ENCODE data around the gene ITGB3. TPM values are rescaled to one million over a fixed set of nuclear protein-coding genes. Genes with fewer than 3 reads are reported as not detected.
"Not testable (repeated sequence)": the region's sequence is repeated elsewhere in the genome, so short reads cannot be mapped to it uniquely, and the experiment has no call there.

ITGB3 gene
- 1.7 TPM for total RNA-seq

GRCh38 chr17:47253541-47254402, at the start of gene ITGB3:
TSS of gene ITGB3 (plus strand) at chr17:47253827. CDS start at chr17:47253862, 35 bp downstream.
- ATAC-seq = peak; percentile 84

GRCh38 chr17:47203984-47204721, 49.5 kb upstream of the ITGB3 start:
- ATAC-seq = no peak

GRCh38 chr17:47204722-47205418, 48.8 kb upstream of the ITGB3 start:
- ATAC-seq = peak; percentile 51

GRCh38 chr17:47205419-47205963, 48.1 kb upstream of the ITGB3 start:
- ATAC-seq = peak; percentile 67

- ATAC-seq = no peak
Measured at GRCh38 chr17:47207143-47208067, 46.2 kb upstream of the ITGB3 start.

GRCh38 chr17:47208744-47209488, 44.7 kb upstream of the ITGB3 start, which contains the start of gene MYL4:
TSS of gene MYL4 (plus strand) at chr17:47209348. CDS start at chr17:47209423, 75 bp downstream.
- no peak for ATAC-seq

GRCh38 chr17:47209499-47209898, 44.1 kb upstream of the ITGB3 start:
- ATAC-seq = no peak

- no peak for ATAC-seq
Measured at GRCh38 chr17:47210105-47210504, 43.5 kb upstream of the ITGB3 start.

GRCh38 chr17:47210779-47211178, 42.8 kb upstream of the ITGB3 start:
- ATAC-seq = no peak

- no peak for ATAC-seq
Measured at GRCh38 chr17:47212458-47212857, 41.2 kb upstream of the ITGB3 start.

- no peak for ATAC-seq
Measured at GRCh38 chr17:47213540-47213939, 40.1 kb upstream of the ITGB3 start.

GRCh38 chr17:47214931-47215330, 38.7 kb upstream of the ITGB3 start:
- no peak for ATAC-seq

GRCh38 chr17:47216821-47217220, 36.8 kb upstream of the ITGB3 start:
- ATAC-seq = not testable (repeated sequence)

- ATAC-seq = not testable (repeated sequence)
Measured at GRCh38 chr17:47217279-47217678, 36.3 kb upstream of the ITGB3 start.

GRCh38 chr17:47218896-47219430, 34.7 kb upstream of the ITGB3 start:
- no peak for ATAC-seq

GRCh38 chr17:47219621-47220475, 33.8 kb upstream of the ITGB3 start:
- no peak for ATAC-seq

GRCh38 chr17:47220531-47220999, 33.1 kb upstream of the ITGB3 start:
- ATAC-seq = no peak

- no peak for ATAC-seq
Measured at GRCh38 chr17:47221154-47221553, 32.5 kb upstream of the ITGB3 start.

- no peak for ATAC-seq
Measured at GRCh38 chr17:47222047-47222446, 31.6 kb upstream of the ITGB3 start.
